GM23338 (cell line): Measurements from ENCODE around the gene SYVN1. TPM values are rescaled to one million over a fixed set of nuclear protein-coding genes. Genes with fewer than 3 reads are reported as not detected.

Experiments
- ATAC-seq: fragments of 200-7000 bp; cut with Tn5 transposase; 3 replicates; pipeline ENCODE4 v1.9.1; 2020
- DNase-seq: peaks from one replicate; pipeline ENCODE4 v3.0.0-alpha.2; 2015; ENCODE audit warnings: low spot score
- H2AFZ ChIP-seq: fragments of 200-600 bp; sonication (generic); 2 replicates; pipeline ENCODE4 v1.8.0; 2016; ENCODE audit warnings: antibody characterized with exemption, mild to moderate bottlenecking, moderate library complexity
- H3F3A ChIP-seq: fragments of 200-600 bp; sonication (generic); replicated peaks from 2 replicates; pipeline ENCODE4 v1.8.0; 2017; ENCODE audit warnings: antibody characterized with exemption, mixed run types, low read depth
- H3K27ac ChIP-seq: fragments of 200-600 bp; sonication (generic); 2 replicates; pipeline ENCODE4 v1.6.1; 2016; ENCODE audit warnings: low read depth
- H3K27me3 ChIP-seq: fragments of 200-600 bp; sonication (generic); 2 replicates; pipeline ENCODE4 v1.8.0; 2016; ENCODE audit warnings: mild to moderate bottlenecking, mixed run types, moderate library complexity; ENCODE audit not compliant: insufficient read depth
- H3K36me3 ChIP-seq: fragments of 200-600 bp; sonication (generic); 2 replicates; pipeline ENCODE4 v1.8.0; 2016; ENCODE audit warnings: mild to moderate bottlenecking; ENCODE audit not compliant: insufficient read depth
- H3K4me1 ChIP-seq: fragments of 200-600 bp; sonication (generic); 2 replicates; pipeline ENCODE4 v1.8.0; 2016; ENCODE audit warnings: mild to moderate bottlenecking, moderate library complexity; ENCODE audit not compliant: insufficient read depth
- H3K4me2 ChIP-seq: fragments of 200-600 bp; sonication (generic); 2 replicates; pipeline ENCODE4 v1.7.1; 2017; ENCODE audit warnings: mixed run types
- H3K4me3 ChIP-seq: fragments of 200-600 bp; sonication (generic); 2 replicates; pipeline ENCODE4 v1.6.1; 2016; ENCODE audit warnings: mixed run types
- H3K79me2 ChIP-seq: fragments of 200-600 bp; sonication (generic); replicated peaks from 2 replicates; pipeline ENCODE4 v1.8.0; 2017; ENCODE audit warnings: mild to moderate bottlenecking; ENCODE audit not compliant: insufficient read depth
- H3K9me2 ChIP-seq: fragments of 200-600 bp; sonication (generic); 2 replicates; pipeline ENCODE4 v1.8.0; 2017; ENCODE audit not compliant: insufficient read depth
- H4K20me1 ChIP-seq: fragments of 200-600 bp; sonication (generic); replicated peaks from 2 replicates; pipeline ENCODE4 v1.8.0; 2017; ENCODE audit warnings: mild to moderate bottlenecking; ENCODE audit not compliant: insufficient read depth
- H3K27ac Mint-ChIP-seq: 2 replicates; pipeline ENCODE4 v1.8.0; 2020; ENCODE audit warnings: inconsistent platforms, mild to moderate bottlenecking, moderate library complexity, mixed read lengths
- H3K27me3 Mint-ChIP-seq: 3 replicates; pipeline ENCODE4 v1.8.0; 2022; ENCODE audit warnings: low read depth, mild to moderate bottlenecking, moderate library complexity, mixed read lengths, inconsistent platforms; ENCODE audit not compliant: insufficient read depth, poor library complexity
- H3K36me3 Mint-ChIP-seq: 3 replicates; pipeline ENCODE4 v1.8.0; 2021; ENCODE audit warnings: low read depth, mild to moderate bottlenecking, inconsistent platforms, moderate library complexity, mixed read lengths
- H3K4me1 Mint-ChIP-seq: 3 replicates; pipeline ENCODE4 v1.8.0; 2020; ENCODE audit warnings: mild to moderate bottlenecking, inconsistent platforms, mixed read lengths
- H3K4me3 Mint-ChIP-seq: 3 replicates; pipeline ENCODE4 v1.8.0; 2021; ENCODE audit warnings: moderate library complexity, mild to moderate bottlenecking, inconsistent platforms, mixed read lengths
- H3K9me3 Mint-ChIP-seq: 3 replicates; pipeline ENCODE4 v1.8.0; 2020; ENCODE audit warnings: moderate library complexity, mild to moderate bottlenecking, inconsistent platforms, mixed read lengths
- CREB1 ChIP-seq: fragments of 250-450 bp; sonication (Bioruptor Pico); IDR thresholded peaks from 2 replicates; pipeline ENCODE4 v1.5.0; 2020; ENCODE audit warnings: low read depth, mild to moderate bottlenecking, moderate library complexity
- EZH2 ChIP-seq: fragments of 200-600 bp; sonication (generic); IDR thresholded peaks from one replicate; pipeline ENCODE4 v1.8.0; 2017; ENCODE audit warnings: antibody characterized with exemption, mild to moderate bottlenecking, low read depth; ENCODE audit not compliant: unreplicated experiment
- EZH2phosphoT487 ChIP-seq: fragments of 200-600 bp; sonication (generic); IDR thresholded peaks from one replicate; pipeline ENCODE4 v1.8.1; 2018; ENCODE audit warnings: antibody characterized with exemption; ENCODE audit not compliant: unreplicated experiment
- JUNB ChIP-seq: IDR thresholded peaks from one replicate; pipeline ENCODE4 v1.6.1; 2016; ENCODE audit warnings: antibody characterized with exemption; ENCODE audit not compliant: unreplicated experiment
- NANOG ChIP-seq: IDR thresholded peaks from 2 replicates; pipeline ENCODE4 v1.6.1; 2016; ENCODE audit warnings: antibody characterized with exemption, borderline replicate concordance
- POLR2AphosphoS5 ChIP-seq: IDR thresholded peaks from 2 replicates; pipeline ENCODE4 v1.6.1; 2016; ENCODE audit warnings: antibody characterized with exemption, low read depth
- STAT1 ChIP-seq: IDR thresholded peaks from one replicate; pipeline ENCODE4 v1.6.1; 2016; ENCODE audit warnings: antibody characterized with exemption; ENCODE audit not compliant: unreplicated experiment
- ZNF114 ChIP-seq: fragments of 250-450 bp; sonication (Bioruptor Pico); IDR thresholded peaks from 2 replicates; pipeline ENCODE4 v1.5.0; 2020; ENCODE audit warnings: mild to moderate bottlenecking, moderate library complexity
- polyA plus RNA-seq: library from polyadenylated mRNA; unstranded; fragments of >200 nt; fragmentation: Nextera tagmentation; extraction: Ambion mirVana; gene quantifications from 2 replicates; pipeline ENCODE4 v1.2.1, GENCODE V29; 2016
- total RNA-seq: library from RNA; depleted of rRNA; stranded (reverse); fragments of >200 nt; shearing (Covaris generic); gene quantifications from 2 replicates; pipeline ENCODE4 v1.2.3, GENCODE V29; 2014
- TF ChIP-seq, protein P1 (sequence below): fragments of 250-450 bp; sonication (Bioruptor Pico); IDR thresholded peaks from 2 replicates; pipeline ENCODE4 v1.5.0; 2020; ENCODE audit warnings: mild to moderate bottlenecking, moderate library complexity
- TF ChIP-seq, protein P2 (sequence below), 2 experiments: fragments of 200-600 bp in 1 of 2; sonication (generic) in 1 of 2; conservative IDR thresholded peaks; 2 replicates each; pipeline versions ENCODE4 v1.5.1 to v1.6.1; 2016 to 2017; ENCODE audit warnings: antibody characterized with exemption in 2 of 2, low read depth in 2 of 2, mild to moderate bottlenecking in 2 of 2, moderate library complexity in 1 of 2
- TF ChIP-seq, protein P3 (sequence below): IDR thresholded peaks from 2 replicates; pipeline ENCODE4 v1.6.1; 2016; ENCODE audit warnings: antibody characterized with exemption
- TF ChIP-seq, protein P4 (sequence below): IDR thresholded peaks from one replicate; pipeline ENCODE4 v1.6.1; 2018; ENCODE audit warnings: antibody characterized with exemption; ENCODE audit not compliant: unreplicated experiment

SYVN1 gene
- total and polyA plus RNA-seq, 2 experiments from 2014 or later = 13.8 to 28.7 TPM

DNA sequence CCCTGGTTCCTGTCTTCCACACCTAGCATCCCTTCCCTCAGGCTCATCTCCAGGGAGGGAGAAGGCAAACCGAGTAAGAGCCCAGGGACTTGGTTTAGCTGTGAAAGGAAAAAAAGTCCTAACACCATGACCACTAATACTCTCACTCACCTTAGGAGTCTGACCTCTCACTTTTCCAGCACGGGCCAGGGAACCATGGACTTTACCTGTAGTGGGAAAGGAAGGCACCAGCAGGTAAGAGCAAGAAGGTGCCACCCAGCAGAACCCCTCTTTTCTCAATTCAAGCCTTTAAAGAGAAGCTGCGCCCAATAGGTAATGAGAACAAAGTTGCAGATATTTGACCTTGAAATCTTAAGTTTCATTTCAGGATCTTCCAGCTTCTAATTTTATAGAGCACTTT lies 13.5 kb downstream of the SYVN1 start:
- Histone ChIP-seq H3K9me2 (no peaks in the 10 kb centered on the region), H3K27me3 (no peaks in the 10 kb centered on the region), H3K4me3 (peak overlapping the region; percentile 94), H3K36me3 (peaks cover 18% of the 10 kb centered on the region), H3K79me2 (peaks cover 50% of the 10 kb centered on the region), H4K20me1 (peaks cover 14% of the 10 kb centered on the region), H3K4me1 (peaks cover 11% of the 10 kb centered on the region), H3K27ac (peak overlapping the region; percentile 90), H3F3A (peaks cover 38% of the 10 kb centered on the region), H3K4me2 (peak overlapping the region; percentile 96), H2AFZ (no peak overlapping the region)
- peaks cover 75% of the 10 kb centered on the region for H3K36me3 Mint-ChIP-seq
- TF ChIP-seq NANOG (no peak), JUNB (no peak), CREB1 (CRISPR knock-in tag) (no peak), POLR2AphosphoS5 (no peak), STAT1 (no peak), EZH2phosphoT487 (no peak), ZNF114 (CRISPR knock-in tag) (no peak), EZH2 (no peak)
- TF ChIP-seq, protein P1, sequence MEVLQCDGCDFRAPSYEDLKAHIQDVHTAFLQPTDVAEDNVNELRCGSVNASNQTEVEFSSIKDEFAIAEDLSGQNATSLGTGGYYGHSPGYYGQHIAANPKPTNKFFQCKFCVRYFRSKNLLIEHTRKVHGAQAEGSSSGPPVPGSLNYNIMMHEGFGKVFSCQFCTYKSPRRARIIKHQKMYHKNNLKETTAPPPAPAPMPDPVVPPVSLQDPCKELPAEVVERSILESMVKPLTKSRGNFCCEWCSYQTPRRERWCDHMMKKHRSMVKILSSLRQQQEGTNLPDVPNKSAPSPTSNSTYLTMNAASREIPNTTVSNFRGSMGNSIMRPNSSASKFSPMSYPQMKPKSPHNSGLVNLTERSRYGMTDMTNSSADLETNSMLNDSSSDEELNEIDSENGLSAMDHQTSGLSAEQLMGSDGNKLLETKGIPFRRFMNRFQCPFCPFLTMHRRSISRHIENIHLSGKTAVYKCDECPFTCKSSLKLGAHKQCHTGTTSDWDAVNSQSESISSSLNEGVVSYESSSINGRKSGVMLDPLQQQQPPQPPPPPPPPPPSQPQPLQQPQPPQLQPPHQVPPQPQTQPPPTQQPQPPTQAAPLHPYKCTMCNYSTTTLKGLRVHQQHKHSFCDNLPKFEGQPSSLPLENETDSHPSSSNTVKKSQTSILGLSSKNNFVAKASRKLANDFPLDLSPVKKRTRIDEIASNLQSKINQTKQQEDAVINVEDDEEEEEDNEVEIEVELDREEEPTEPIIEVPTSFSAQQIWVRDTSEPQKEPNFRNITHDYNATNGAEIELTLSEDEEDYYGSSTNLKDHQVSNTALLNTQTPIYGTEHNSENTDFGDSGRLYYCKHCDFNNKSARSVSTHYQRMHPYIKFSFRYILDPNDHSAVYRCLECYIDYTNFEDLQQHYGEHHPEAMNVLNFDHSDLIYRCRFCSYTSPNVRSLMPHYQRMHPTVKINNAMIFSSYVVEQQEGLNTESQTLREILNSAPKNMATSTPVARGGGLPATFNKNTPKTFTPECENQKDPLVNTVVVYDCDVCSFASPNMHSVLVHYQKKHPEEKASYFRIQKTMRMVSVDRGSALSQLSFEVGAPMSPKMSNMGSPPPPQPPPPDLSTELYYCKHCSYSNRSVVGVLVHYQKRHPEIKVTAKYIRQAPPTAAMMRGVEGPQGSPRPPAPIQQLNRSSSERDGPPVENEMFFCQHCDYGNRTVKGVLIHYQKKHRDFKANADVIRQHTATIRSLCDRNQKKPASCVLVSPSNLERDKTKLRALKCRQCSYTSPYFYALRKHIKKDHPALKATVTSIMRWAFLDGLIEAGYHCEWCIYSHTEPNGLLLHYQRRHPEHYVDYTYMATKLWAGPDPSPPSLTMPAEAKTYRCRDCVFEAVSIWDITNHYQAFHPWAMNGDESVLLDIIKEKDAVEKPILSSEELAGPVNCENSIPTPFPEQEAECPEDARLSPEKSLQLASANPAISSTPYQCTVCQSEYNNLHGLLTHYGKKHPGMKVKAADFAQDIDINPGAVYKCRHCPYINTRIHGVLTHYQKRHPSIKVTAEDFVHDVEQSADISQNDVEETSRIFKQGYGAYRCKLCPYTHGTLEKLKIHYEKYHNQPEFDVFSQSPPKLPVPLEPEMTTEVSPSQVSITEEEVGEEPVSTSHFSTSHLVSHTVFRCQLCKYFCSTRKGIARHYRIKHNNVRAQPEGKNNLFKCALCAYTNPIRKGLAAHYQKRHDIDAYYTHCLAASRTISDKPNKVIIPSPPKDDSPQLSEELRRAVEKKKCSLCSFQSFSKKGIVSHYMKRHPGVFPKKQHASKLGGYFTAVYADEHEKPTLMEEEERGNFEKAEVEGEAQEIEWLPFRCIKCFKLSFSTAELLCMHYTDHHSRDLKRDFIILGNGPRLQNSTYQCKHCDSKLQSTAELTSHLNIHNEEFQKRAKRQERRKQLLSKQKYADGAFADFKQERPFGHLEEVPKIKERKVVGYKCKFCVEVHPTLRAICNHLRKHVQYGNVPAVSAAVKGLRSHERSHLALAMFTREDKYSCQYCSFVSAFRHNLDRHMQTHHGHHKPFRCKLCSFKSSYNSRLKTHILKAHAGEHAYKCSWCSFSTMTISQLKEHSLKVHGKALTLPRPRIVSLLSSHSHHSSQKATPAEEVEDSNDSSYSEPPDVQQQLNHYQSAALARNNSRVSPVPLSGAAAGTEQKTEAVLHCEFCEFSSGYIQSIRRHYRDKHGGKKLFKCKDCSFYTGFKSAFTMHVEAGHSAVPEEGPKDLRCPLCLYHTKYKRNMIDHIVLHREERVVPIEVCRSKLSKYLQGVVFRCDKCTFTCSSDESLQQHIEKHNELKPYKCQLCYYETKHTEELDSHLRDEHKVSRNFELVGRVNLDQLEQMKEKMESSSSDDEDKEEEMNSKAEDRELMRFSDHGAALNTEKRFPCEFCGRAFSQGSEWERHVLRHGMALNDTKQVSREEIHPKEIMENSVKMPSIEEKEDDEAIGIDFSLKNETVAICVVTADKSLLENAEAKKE = no peak
- TF ChIP-seq, protein P2, sequence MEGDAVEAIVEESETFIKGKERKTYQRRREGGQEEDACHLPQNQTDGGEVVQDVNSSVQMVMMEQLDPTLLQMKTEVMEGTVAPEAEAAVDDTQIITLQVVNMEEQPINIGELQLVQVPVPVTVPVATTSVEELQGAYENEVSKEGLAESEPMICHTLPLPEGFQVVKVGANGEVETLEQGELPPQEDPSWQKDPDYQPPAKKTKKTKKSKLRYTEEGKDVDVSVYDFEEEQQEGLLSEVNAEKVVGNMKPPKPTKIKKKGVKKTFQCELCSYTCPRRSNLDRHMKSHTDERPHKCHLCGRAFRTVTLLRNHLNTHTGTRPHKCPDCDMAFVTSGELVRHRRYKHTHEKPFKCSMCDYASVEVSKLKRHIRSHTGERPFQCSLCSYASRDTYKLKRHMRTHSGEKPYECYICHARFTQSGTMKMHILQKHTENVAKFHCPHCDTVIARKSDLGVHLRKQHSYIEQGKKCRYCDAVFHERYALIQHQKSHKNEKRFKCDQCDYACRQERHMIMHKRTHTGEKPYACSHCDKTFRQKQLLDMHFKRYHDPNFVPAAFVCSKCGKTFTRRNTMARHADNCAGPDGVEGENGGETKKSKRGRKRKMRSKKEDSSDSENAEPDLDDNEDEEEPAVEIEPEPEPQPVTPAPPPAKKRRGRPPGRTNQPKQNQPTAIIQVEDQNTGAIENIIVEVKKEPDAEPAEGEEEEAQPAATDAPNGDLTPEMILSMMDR (conservative IDR thresholded peaks at IDR 0.05; ENCODE audit: low read depth in 2 of 2) = no peak
- TF ChIP-seq, protein P3, sequence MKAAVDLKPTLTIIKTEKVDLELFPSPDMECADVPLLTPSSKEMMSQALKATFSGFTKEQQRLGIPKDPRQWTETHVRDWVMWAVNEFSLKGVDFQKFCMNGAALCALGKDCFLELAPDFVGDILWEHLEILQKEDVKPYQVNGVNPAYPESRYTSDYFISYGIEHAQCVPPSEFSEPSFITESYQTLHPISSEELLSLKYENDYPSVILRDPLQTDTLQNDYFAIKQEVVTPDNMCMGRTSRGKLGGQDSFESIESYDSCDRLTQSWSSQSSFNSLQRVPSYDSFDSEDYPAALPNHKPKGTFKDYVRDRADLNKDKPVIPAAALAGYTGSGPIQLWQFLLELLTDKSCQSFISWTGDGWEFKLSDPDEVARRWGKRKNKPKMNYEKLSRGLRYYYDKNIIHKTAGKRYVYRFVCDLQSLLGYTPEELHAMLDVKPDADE = no peak
- TF ChIP-seq, protein P4, sequence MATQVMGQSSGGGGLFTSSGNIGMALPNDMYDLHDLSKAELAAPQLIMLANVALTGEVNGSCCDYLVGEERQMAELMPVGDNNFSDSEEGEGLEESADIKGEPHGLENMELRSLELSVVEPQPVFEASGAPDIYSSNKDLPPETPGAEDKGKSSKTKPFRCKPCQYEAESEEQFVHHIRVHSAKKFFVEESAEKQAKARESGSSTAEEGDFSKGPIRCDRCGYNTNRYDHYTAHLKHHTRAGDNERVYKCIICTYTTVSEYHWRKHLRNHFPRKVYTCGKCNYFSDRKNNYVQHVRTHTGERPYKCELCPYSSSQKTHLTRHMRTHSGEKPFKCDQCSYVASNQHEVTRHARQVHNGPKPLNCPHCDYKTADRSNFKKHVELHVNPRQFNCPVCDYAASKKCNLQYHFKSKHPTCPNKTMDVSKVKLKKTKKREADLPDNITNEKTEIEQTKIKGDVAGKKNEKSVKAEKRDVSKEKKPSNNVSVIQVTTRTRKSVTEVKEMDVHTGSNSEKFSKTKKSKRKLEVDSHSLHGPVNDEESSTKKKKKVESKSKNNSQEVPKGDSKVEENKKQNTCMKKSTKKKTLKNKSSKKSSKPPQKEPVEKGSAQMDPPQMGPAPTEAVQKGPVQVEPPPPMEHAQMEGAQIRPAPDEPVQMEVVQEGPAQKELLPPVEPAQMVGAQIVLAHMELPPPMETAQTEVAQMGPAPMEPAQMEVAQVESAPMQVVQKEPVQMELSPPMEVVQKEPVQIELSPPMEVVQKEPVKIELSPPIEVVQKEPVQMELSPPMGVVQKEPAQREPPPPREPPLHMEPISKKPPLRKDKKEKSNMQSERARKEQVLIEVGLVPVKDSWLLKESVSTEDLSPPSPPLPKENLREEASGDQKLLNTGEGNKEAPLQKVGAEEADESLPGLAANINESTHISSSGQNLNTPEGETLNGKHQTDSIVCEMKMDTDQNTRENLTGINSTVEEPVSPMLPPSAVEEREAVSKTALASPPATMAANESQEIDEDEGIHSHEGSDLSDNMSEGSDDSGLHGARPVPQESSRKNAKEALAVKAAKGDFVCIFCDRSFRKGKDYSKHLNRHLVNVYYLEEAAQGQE = no peak
- no peak for ATAC-seq
- no peaks in the 10 kb centered on the region for H3K9me3 Mint-ChIP-seq
- DNase-seq = no peak
- peaks cover 28% of the 10 kb centered on the region for H3K27me3 Mint-ChIP-seq
- peak overlapping the region; percentile 99 for H3K27ac Mint-ChIP-seq
- peaks cover 20% of the 10 kb centered on the region for H3K4me1 Mint-ChIP-seq
- H3K4me3 Mint-ChIP-seq = peak overlapping the region; percentile 100
